GM04503 (cell line): ENCODE data around the gene LSR.

Source experiments
- DNase-seq: peaks from one replicate; pipeline ENCODE4 v3.0.0-alpha.2; 2012; ENCODE audit warnings: low read depth

Gene LSR

DNA sequence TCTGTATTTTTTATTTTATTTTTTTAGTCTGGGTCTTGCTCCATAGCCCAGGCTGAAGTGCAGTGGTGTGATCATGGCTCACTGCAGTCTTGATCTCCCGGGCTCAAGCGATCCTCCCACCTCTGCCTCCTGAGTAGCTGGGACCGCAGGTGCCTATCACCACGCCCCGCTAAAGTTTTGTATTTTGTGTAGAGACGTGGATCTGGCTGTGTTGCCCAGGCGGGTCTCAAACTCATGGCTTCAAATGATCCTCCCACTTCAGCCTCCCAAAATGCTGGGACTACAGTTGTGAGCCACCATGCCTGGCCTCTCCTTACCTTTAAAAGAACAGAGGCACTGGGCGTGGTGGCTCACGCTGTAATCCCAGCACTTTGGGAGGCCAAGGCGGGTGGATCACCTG is 38.9 kb downstream of the LSR start:
- DNase-seq = no peak

DNA sequence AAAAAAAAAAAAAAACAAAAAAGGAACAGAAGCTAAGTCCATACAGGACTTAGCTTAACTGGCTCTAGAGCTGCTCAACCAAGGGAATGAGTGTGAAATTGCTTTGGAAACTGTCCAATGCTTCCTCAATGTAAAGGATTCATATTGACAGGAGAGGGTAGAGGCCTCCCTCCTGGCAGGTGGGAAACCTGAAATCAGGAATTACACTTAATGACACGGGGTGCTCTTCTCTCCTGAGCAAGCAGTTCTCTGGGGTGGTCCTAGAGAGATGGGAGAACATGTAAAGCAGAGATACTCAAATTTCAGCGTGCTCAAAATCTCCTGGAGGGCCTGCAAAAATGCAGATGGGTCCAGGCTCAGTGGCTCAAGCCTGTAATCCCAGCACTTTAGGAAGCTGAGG is 39.5 kb downstream of the LSR start:
- no peak for DNase-seq

DNA sequence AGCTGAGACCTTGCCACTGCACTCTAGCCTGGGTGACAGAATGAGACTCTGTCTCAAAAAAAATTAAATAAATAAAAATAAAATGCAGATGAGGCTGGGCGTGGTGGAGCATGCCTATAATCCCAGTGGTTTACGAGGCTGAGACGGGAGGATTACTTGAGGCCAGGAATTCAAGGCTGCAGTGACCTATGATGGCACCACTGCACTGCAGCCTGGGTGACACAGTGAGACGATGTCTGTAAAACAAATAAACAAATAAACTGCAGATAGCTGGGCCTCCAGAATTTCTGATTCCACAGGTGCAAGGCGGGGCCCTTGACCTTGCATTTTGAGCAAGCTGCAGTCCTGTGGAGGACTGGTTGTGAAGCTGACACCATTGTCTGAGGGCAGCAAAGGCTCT is 40.1 kb downstream of the LSR start:
- DNase-seq = no peak

DNA sequence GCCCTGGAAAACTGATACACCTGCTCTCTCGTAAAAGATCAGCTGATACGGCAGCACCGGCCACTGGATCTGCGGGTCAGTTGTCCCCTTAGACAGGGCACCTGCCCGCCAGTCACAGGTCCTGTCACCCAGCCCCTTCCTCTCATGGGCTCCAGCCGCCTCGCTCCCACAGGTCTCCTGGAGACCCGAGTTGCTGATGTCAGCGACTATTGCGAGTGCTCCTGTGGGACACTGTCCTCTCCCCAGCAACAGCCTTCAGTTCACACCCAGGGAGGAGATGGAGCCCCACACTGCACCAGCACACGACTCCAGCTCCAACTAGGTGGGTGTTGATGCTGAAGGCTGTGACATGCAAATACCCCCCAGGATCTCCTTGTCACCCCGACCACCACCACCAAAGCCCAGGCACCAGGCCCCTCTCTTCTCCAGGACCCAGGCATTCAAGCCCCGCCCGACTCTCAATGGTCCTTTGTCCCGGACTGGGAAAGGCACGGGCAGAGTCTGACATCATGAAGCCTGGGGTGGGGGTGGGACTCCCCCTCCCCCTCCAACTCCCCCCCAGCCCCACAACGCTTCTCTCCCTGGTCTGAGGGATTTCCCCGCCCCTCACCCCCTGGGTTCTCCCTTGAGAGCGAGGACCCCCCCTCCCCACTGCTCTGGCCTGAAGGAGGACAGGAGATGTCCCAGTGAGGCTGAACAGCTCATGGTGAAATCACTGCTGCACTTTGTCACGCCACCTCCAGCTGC is 41.8 kb downstream of the LSR start:
- DNase-seq = no peak

DNA sequence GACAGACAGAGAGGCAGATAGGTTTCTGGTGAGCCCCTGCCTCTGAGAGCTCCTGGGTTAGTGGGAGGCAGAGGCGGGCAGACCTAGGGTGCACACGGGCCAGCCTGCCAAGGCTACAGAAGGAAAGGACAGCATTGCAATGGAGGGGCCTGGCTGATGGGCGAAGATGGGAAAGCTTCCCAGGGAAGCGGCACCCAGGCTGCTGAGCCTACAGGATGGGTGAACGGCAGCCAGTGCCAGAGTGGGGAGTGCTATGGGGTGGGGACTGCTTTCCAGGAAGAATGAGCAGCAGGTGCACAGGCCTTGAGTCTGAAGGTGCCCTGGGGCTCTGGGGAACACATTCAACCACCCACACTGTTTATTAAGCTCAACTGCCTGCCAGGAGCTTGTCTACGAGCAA is 42.5 kb downstream of the LSR start:
- DNase-seq = no peak

DNA sequence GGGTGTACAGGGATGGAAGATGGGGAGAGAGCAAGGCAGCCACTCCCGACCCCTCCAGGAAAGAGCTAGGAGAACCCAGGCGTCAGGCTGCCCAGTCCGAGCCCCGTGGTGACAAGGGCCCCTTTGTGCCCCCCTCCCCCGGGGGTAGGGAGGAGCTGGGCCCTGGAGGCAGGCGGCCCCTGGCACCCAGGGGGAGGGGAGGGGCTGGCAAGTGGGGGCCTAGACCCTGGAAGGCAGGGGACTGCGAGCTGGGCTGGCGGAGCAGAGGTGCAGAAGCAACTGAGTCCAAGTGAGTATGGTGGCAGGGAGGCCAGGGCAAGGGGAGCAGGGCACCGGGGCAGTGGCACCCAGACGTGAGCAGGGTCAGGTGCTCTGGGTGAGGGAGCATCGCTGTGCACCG is 43.1 kb downstream of the LSR start, which contains the start of gene MAG:
Gene MAG (plus strand): TSS at position 246 of the 400 bp plus-strand sequence. CDS start 3,248 bp downstream, outside the sequence.
- DNase-seq = no peak

DNA sequence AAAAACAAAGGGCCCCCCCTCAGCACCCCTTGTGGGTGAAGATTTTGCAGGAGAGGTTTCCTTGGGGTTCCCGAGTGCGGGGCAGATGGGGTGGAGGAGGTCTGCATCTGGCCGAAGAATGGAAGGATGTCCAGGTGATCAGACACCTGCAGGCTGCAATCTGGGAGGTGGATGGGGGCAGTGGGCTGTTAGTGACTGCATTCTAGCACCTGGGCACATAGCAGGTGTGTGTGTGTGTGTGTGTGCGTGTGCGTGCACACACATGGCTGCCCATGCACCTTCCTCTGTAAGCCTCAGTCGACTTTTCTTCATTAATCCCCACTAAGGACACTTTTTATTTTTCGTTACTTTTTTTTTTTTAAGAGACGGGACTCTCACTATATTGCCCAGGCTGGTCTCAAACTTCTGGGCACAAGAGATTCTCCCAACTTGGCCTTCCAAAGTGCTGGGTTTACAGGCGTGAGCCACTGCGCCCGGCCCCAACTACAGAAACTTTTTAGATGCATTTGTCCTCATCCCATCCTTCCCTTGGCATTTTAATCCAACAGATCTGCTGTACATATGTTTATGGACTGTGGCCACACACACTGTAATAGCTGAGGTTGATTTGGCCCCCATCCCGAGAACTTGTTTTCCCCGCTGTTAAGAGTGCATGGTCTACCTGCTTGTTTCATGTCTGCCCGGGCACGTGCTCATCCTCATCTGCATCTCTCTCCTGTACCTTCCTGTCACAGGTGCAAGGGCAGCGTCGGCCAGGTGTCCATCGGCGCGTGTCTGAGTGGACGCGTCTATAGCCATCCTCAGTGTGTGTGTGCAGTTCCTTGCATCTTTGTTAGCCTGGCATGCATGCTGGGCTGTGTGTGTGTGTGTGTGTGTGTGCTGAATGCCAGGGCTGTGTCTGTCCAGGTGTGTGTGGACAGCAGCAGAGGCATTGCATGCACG is 43.9 kb downstream of the LSR start:
- DNase-seq = no peak

DNA sequence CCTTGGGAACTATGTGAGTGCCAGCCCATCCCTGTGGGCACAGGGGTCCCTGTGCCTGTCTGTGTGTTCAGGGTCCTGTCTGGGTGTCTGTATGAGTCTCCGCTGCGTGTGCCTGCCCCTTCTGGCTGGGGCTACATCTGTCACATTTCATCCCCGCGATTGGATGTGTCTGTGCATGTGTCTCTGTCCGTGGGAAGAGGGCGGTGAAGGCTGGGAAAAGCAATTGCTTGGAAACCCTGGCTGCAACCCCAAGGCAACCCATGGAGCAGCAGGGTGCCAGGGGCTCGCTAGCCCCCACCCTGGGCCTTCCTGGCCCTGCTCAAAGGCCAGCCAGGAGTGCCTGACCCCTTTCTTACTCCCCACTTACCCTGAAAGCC is 44.5 kb downstream of the LSR start:
- no peak for DNase-seq

DNA sequence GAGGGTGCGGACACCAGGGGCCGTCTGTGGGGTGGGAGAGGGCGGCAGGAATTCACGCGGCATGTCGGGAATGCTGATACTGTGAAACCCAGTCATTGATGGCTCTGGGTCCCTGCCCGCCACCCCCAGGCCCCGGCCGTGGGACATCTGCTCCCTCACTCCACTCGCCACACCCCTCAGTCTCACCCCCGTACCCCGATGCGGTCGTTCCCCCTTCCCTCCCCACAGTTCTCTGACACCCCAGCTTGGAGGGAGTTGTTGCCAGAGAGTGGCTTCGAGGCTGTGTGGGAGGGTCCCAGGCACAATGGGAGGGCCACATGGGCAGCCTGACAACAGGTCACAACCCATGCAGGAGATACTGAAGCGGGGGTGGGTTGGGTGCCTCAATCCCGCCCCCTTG is 45.0 kb downstream of the LSR start:
- DNase-seq = no peak

DNA sequence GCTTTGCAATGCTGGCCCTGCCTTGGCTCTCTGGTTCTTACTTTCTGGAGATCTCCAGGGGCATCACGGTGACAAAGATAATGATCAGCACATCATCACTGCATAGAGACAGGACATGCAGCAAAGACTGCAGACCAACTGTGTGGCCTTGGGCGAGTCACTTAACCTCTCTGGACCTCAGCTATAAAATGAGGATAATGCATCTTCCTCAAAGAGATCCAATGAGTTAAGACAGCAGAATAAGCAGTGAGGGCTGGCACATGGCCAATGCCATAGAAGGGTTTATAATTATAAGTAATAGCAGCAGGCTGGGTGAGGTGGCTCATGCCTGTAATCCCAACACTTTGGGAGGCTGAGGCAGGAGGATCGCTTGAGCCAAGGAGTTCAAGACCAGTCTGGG is 45.5 kb downstream of the LSR start:
- no peak for DNase-seq

DNA sequence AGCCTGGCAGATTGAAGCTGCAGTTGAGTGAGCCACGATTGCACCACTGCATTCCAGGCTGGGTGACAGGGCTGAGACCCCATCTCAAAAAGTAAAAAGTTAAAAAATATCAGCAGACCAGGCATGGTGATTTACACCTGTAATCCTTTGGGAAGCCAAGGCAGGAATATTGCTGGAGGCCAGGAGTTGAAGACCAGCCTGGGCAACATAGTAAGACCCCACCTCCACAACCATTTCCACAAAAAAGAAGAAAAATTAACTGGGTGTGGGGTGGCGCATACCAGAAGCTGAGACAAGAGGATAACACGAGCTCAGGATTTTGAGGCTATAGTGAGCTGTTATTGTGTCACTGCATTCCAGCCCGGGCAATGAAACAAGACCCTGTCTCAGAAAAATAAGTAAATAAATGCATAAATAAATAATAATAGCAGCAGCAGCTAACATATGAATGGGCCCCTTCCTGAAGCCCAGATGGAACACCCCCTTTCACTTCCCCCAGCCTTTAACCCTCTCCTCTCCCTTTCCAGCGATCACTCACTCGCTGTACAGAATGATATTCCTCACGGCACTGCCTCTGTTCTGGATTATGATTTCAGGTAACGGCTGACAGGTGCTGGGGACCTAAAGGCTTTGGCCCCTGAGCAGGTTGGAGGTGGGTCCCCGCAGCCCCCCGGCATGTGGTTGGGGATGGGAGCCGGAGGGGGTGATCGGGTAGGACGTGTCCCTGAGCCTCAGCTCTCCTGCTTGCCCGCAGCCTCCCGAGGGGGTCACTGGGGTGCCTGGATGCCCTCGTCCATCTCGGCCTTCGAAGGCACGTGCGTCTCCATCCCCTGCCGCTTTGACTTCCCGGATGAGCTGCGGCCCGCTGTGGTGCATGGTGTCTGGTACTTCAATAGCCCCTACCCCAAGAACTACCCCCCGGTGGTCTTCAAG is 46.3 kb downstream of the LSR start:
- no peak for DNase-seq

DNA sequence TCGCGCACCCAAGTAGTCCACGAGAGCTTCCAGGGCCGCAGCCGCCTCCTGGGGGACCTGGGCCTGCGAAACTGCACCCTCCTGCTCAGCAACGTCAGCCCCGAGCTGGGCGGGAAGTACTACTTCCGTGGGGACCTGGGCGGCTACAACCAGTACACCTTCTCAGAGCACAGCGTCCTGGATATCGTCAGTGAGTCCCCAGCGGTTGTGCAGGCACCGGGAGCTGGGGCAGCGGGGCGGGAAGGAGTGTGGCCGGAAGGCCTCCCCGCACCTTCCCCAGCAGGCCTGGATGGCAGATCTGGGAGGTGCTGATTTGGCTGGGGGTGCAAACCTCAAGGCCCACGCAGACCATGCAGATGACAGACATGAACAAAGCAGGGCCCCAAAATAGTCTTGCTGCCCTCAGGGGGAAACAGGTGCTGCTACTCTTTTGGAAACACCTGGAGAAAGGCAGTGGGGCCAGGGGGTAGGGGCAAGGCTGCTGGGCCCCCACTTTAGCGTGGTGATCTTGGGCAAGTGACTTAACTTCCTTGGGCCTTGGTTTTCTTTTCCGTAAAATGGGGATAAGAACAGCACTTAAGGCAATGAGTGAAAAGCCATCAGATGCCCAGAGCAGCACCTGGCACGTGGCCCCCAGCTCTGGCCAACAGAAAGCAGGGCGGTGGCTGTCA is 47.1 kb downstream of the LSR start:
- no peak for DNase-seq

DNA sequence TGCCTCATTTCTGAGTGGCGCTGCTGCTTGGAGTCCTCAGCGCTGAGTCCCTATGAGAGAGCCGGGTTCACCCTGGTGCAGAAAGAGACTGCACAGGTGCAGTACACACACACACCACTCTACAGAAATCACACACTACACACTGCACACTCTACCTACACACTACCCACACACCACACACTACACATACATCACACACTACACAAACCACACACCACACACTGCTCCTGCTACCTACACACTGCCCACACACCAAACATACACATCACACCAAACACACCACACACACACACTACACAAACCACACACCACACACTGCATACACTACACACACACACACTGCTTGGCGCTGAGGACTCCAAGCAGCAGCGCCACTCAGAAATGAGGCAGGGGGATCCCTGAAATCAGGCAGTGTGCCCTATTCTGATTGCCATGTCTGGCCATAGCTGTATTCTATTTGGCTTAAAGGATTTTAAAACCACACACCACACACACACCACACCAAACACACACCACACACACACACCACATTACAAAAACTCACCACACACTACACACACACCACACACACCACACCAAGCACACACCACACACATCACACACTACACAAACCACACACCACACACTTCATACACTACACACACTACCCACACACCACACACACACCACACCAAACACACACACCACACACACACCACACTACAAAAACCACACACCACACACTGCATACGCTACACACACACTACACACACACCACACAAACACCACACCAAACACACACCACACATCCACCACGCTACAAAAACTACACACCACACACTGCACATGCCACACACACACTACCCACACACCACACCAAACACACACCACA is 48.1 kb downstream of the LSR start:
- DNase-seq = no peak

DNA sequence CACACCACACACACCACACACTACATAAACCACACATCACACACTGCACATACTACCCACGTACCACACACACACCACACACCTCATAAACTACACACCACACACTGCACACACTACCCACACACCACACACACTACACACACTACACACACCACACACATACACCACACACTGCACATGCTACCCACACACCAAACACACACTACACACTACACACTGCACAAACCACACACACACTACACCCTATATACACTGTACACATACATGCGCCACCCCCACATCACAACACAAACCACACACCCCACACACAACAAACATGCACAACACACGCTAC is 48.7 kb downstream of the LSR start:
- no peak for DNase-seq

DNA sequence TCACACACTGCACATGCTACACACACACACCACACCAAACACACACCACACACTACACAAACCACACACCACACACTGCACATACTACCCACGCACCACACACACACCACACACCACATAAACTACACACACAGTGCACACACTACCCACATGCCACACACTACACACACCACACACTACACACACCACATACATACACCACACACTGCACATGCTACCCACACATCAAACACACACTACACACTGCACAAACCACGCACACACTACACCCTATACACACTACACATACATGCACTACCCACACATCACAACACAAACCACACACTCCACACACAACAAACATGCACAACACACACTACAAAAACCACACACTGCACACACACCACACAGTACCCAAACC is 49.1 kb downstream of the LSR start:
- DNase-seq = no peak

DNA sequence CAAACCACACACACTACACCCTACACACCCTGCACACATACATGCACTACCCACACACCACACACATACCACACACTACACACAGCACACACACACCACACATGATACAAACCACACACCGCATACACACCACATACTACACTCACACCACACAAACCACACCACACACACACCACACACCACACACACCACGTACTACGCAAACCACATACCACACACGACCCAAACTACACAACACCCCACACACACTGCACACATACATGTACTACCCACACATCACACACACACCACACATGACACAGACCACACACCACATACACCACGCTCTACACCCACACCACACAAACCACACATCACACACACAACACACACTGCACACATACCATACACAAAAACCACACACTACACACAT is 49.8 kb downstream of the LSR start:
- DNase-seq = no peak

DNA sequence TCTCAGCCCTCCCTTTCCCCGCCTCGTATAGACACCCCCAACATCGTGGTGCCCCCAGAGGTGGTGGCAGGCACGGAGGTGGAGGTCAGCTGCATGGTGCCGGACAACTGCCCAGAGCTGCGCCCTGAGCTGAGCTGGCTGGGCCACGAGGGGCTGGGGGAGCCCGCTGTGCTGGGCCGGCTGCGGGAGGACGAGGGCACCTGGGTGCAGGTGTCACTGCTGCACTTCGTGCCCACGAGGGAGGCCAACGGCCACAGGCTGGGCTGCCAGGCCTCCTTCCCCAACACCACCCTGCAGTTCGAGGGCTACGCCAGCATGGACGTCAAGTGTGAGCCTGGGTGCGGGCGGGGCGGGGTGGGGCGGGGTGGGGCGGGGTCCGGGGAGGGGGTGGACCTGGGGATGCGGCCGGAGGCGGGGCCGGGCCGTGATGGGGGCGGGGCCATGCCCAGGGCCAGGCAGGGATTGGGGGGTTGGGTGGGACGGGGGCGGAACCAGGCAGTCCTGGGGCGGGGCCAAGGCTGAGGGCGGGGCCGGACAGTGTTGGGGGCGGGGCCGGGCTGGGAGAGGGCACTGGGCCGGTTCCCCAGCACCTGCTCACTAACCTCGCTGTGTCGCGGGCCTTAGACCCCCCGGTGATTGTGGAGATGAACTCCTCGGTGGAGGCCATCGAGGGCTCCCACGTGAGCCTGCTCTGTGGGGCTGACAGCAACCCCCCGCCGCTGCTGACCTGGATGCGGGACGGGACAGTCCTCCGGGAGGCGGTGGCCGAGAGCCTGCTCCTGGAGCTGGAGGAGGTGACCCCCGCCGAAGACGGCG is 50.9 kb downstream of the LSR start:
- DNase-seq = no peak

DNA sequence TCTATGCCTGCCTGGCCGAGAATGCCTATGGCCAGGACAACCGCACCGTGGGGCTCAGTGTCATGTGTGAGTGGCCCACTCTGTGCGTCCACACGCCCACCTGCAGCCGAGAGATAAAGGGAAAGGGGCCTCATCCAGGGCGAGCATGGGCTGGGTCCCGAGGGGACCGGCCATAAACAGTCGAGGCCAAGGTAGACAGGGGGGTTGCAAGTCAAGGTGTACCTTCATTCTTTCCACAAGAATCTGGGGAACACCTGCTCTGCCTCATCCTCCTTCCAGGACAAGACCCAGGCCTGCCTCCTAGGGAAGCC is 51.5 kb downstream of the LSR start:
- no peak for DNase-seq

DNA sequence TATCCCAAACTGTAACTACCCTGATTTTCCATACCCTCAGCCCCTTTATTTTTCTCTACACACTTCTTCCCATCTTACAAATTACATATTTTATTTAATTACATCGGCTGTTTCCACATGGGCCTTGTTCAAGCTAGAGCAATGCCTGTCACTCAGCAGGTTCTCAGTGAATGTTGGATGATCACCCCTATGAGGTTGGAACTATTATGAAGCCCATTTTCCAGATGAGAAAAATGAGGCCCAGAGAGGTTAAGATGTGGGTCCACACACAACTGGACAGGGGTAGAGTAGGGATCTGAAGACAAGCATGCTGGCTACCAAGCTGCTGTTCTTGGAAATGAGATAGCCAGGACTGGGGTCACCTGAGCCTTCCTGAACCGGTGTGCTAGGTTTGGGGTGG is 53.2 kb downstream of the LSR start:
- DNase-seq = no peak

DNA sequence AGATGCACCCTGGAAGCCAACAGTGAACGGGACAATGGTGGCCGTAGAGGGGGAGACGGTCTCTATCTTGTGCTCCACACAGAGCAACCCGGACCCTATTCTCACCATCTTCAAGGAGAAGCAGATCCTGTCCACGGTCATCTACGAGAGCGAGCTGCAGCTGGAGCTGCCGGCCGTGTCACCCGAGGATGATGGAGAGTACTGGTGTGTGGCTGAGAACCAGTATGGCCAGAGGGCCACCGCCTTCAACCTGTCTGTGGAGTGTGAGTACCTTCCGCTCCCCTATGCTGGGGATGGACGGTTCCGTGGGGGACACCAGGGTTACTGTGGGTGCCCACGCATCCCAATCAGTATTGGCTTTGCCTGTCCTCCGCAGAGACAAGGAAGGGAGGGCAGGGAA is 53.6 kb downstream of the LSR start:
- DNase-seq = no peak
